GM12878 (cell line): ENCODE data around the gene MYLK4.

Experiments used
- HDAC2 ChIP-seq: fragments of 200-600 bp; sonication (generic); IDR thresholded peaks from 2 replicates; pipeline ENCODE4 v1.6.1; 2017
- MYC ChIP-seq: IDR thresholded peaks from 2 replicates; pipeline ENCODE4 v1.6.1; 2011; ENCODE audit warnings: mild to moderate bottlenecking, low read length, moderate library complexity, inconsistent platforms; ENCODE audit not compliant: insufficient read depth, insufficient replicate concordance, insufficient read length, severe bottlenecking
- POLR2A ChIP-seq: IDR thresholded peaks from 2 replicates; pipeline ENCODE4 v1.6.1; 2011; ENCODE audit warnings: low read depth, mild to moderate bottlenecking, low read length
- SUZ12 ChIP-seq: fragments of 200-600 bp; sonication (generic); IDR thresholded peaks from one replicate; pipeline ENCODE4 v1.6.1; 2018; ENCODE audit warnings: antibody characterized with exemption, mild to moderate bottlenecking; ENCODE audit not compliant: unreplicated experiment

- TF ChIP-seq MYC (no peak), HDAC2 (no peak), POLR2A (no peak), SUZ12 (no peak)
These were observed 136.6 kb downstream of the MYLK4 start for GRCh38 chr6:2614155-2614554.
